Measurements from ENCODE around the gene TRIB2.

- TF ChIP-seq CTCF (IDR thresholded peaks at IDR 0.05; ENCODE audit: low read depth, low read length) (no peak), EZH2phosphoT487 (IDR thresholded peaks at IDR 0.05; ENCODE audit: low read depth) (no peak)
Observed at GRCh38 chr2:12762976-12763375, 46.2 kb downstream of the TRIB2 start.

All from OCI-LY3 (cell line).